ENCODE data around the gene MUC5B.

The MUC5B gene

GRCh38 chr11:1220941-1221721, 1.7 kb upstream of the MUC5B start:
- DNase-seq (ENCODE audit: low read depth), result no peak

- no peak for DNase-seq (ENCODE audit: low read depth)
Measured at GRCh38 chr11:1221848-1222311, 986 bp upstream of the MUC5B start.

DNA sequence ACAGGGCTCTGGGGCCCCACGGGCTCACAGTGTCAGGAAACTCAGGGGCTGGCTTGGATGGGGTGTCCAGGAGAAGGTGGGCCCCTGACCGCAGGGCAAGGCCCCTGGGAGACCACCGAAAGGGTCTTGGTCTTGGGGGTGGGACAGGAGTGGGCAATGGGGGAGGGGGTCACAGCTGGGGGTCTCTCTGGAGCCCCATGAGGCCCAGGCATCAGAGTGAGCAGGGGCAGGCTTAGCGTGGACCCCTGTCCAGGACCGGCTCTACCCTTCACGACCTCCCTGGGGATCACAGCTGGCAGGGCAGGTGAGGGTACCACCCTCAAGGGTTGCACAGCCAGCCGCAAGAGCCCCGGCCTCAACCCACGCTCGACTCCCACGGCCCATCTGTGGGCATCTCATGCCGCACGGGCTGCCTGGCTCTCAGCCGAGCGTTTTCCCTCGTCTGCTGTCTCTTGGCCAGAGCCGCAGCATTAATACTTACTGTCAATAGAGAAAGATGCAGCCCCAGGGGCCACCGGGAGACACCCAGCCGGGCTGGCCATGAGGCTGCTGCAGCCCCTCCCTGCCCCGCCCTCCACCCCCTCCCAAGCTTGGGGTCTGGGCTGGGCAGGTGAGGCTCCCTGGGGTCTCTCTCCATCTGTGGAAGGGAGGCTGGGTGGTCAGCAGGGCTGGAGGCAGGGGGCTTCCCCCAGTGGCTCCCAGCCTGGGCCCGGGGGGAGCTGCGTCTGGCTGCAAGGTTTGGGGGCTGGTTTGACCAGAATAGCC, 662 bp downstream of the MUC5B start:
- no peak for DNase-seq (ENCODE audit: low read depth)

- DNase-seq (ENCODE audit: low read depth), result no peak
Measured at GRCh38 chr11:1224111-1224490, 1.2 kb downstream of the MUC5B start.

DNA sequence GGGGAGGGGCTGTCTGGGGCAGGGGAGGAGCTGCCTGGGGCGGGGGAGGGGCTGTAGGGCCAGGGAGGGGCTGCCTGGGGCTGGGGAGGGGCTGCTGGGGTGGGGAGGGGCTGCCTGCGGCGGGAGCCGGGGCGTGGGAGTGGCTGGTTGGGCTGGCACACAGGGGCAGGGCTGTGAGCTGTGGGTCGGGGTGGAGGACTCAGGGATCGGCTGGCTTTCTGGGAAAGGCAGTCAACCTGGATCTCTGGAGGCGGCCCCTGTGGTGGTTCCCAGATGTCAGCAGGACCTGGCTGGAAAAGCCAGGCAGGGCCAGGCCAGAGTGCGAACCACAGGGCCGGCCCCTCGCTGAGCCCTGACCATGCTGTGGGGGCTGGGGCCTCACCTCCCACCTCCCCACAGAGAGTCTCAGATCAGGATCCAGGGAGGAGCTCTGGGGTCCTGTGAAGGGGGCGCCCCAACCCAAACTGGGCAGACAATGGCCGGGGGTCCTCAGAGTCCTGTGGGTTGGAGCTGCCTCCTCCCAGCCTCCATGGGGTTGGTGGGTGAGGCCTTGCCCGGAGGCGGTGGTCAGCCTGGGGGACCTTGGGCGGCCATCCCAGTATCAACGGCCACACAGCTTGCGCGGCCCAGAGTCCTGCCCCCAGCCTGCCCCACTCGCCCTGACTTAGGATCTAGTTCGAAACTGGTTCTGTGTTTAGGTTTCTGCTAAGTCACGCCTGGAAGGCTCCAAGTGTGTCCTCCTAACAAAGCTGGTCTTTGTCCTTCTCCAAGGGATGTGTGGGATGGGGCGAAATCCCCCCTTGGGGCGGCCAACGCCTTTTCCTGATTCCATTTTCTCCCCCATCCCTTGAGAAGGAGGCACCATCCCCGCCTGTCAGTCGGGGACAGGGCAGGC, 1.9 kb downstream of the MUC5B start:
- no peak for DNase-seq (ENCODE audit: low read depth)

DNA sequence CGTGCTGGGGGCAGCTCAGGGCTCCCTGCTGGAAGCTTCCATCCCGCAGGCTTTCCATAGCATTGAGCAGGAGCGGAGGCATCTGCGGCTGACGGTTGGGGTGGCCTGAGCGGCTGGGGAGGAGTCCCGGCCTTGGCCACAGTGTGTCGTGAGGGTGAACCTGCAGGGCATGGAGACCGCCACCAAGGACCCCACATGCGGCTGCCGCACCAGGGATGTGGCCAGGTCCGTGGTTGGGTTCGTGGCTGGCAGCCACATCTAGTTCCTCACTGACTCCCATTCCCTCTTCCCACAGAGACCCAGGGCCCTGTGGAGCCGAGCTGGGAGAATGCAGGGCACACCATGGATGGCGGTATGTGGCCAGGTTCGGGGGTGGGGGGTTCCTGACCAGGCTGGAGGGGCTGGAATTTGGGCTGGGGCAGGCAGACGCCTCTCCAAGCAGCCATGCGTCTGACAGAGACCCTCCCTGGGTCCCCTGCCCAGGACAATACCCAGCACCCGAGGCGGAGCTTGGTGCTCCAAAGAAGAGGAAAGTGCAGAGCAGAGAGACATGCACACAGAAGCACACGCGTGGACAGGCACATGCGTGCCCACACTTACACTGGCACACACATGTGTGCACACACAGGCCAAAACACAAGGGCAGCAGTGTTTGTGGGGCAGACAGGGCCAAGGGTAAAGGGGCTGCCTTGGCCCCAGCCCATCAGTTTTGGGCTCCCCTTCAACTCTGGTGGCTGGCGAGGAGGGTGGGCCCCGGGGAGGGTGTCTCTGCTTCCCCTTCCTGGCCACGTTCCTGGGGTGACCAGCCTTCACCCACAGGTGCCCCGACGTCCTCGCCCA, 2.7 kb downstream of the MUC5B start:
- DNase-seq (ENCODE audit: low read depth), result no peak

GRCh38 chr11:1226226-1226985, 3.5 kb downstream of the MUC5B start:
- no peak for DNase-seq (ENCODE audit: low read depth)

DNA sequence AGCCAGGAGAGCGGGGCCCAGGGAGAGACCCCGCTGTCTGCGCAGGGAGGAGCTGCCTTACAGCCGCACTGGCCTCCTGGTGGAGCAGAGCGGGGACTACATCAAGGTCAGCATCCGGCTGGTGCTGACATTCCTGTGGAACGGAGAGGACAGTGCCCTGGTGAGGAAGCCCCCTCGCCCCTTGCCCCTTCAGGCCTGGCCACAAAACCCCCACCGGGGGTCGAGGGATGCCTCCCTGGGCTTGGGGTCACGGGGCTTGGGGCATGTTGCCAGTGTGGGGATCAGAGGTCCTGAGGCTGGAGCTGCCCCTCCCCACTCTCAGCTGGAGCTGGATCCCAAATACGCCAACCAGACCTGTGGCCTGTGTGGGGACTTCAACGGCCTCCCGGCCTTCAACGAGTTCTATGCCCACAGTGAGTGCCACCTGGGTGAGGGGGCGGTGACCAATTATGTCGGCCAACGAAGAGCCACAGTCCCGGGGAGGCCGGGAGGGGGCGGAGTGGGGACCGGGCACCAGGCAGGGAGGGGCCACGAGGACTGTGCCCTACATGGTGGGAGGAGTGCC, 4.2 kb downstream of the MUC5B start:
- no peak for DNase-seq (ENCODE audit: low read depth)

DNA sequence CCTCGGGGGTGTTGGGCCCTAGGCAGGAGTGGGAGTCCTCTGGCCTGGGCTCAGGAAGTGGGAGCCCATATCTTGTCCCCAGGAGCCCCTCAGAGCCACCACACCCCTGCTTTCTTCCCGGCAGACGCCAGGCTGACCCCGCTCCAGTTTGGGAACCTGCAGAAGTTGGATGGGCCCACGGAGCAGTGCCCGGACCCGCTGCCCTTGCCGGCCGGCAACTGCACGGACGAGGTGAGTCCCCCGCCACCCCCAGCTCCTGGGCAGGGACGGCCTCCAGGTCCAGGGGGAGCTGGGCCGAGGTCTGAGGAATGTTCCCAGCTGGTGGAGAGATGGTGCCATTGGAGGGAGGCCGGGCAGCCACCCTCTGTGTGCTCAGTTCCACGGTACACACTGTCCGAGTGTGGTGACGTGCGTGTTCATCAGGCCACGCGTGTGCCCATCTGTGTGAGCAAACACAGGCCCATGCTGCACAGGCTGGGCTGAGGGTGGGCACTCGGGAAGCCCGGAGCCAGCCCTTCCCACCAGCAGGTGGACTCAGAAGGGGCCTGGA, 4.8 kb downstream of the MUC5B start:
- DNase-seq (ENCODE audit: low read depth), result no peak

- no peak for DNase-seq (ENCODE audit: low read depth)
Measured at GRCh38 chr11:1228101-1228821, 5.4 kb downstream of the MUC5B start.

DNA sequence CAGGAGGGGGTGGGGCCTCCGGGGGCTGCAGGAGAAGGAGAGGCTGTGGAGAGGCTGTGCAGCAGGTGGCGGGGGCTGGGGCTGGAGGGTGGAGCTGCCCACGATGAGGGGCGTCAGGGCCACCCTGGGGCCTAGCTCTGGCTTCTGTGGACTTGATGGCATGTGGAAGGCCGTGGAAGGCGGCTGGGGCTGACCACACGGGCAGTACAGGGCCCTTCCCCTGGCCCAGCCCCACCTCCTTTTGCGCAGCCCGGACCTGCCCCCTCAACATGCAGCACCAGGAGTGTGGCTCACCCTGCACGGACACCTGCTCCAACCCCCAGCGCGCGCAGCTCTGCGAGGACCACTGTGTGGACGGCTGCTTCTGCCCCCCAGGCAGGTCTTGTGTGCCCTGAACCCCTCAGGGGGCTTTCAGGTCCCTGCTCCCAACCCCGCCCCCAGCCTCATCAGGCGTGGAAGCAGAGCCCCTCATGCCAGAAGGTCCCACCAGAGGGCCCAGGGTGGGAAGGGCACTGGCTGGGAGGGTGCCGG, 6.1 kb downstream of the MUC5B start:
- DNase-seq (ENCODE audit: low read depth), result no peak

- no peak for DNase-seq (ENCODE audit: low read depth)
Measured at GRCh38 chr11:1229471-1230120, 6.7 kb downstream of the MUC5B start.

- no peak for DNase-seq (ENCODE audit: low read depth)
Measured at GRCh38 chr11:1230121-1230455, 7.2 kb downstream of the MUC5B start.

DNA sequence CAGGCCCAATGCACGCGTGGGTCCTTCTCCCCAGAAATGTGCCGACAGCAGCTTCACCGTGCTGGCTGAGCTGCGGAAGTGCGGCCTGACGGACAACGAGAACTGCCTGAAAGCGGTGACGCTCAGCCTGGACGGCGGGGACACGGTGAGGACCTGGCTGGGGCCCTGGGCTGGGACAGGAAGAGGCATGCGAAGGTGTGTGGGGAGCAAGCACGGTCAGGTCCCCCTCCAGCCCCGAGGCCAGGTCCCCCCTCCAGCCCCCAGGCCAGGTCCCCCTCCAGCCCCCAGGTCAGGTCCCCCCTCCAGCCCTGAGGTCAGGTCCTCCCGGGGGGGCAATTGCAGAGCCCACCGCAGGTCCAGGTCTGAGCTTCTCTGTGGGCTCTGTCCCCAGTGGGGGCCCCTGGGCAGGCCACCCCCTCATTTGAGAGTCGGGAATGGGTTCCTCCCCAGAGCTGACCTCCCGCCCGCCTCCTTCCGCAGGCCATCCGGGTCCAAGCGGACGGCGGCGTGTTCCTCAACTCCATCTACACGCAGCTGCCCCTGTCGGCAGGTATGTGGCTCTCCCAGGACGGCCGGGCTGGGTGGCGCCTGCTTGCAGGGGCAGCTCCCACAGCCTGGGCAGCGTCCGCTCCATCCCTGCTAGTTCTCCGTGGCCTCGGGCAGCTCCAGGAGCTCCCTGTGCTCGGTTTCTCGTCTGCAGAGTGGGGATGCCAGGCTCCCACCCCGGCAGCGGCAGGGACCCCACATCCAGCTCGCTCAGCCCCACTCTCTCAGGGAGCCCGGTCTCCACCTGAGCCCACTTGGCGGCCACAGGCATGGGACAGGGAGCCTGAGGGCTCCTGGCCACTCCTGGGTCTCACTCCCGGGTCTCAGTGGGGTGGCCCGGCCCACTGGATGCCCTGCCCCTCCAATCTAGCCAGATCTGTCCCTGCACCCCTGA, 7.9 kb downstream of the MUC5B start:
- no peak for DNase-seq (ENCODE audit: low read depth)

DNA sequence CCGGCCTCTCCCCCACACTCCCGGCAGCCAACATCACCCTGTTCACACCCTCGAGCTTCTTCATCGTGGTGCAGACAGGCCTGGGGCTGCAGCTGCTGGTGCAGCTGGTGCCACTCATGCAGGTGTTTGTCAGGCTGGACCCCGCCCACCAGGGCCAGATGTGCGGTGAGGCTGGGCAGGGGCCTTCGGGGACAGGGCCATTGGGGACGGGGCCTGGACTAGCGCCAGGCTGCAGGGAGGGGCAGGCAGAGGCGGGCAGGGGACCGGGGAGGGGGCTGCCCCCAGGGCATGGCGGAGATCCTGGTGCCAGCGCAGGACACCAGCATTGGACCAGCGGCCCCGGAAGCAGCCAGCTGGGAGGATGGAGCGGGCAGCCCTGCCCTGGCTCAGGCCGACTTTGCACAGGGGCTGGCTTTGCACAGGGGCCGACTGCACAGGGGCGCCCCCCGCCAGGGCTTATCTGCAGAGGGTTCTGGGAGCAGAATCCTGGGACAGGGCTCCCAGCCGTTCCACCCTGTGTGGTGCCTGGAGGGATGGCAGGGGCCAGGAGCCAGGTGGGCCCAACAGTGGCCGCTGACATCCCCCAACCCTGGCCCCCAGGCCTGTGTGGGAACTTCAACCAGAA, 8.6 kb downstream of the MUC5B start:
- DNase-seq (ENCODE audit: low read depth), result no peak

DNA sequence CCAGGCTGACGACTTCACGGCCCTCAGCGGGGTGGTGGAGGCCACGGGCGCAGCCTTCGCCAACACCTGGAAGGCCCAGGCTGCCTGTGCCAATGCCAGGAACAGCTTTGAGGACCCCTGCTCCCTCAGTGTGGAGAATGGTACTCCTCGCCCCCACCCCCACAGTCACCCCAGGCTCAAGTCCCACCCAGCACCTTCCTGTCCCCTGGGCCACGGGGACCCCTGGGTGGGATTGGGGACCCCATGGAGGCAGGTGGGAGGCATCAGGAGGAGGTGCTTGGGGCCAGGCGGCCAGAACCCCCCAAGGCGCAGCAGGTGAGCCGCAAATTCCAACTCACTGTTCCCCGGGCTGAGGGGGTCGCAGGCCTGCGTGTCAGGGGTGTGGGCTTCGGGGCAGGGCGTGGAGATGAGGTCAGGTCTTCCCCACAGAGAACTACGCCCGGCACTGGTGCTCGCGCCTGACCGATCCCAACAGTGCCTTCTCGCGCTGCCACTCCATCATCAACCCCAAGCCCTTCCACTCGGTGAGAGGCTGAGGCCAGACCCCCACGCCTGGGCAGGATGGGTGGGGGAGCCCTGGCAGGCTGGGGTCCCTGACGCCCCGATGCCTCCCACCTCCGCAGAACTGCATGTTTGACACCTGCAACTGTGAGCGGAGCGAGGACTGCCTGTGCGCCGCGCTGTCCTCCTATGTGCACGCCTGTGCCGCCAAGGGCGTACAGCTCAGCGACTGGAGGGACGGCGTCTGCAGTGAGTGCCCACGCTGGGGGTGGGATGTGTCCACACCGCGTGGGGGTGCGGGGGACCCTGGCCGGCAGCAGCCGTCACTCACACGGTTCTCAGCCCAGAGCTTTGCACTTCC, 9.4 kb downstream of the MUC5B start:
- DNase-seq (ENCODE audit: low read depth), result no peak
